Activated CD8-positive, alpha-beta memory T cell treated with anti-CD3 and anti-CD28 coated beads, Interleukin-2, amount 50 U/mL, for 1 hour (primary cell): ENCODE data around the gene FAM47E.

Source experiments
- DNase-seq: peaks from one replicate; pipeline ENCODE4 v3.0.0-alpha.2; 2020; ENCODE audit errors: extremely low read depth

The FAM47E gene, protein sequence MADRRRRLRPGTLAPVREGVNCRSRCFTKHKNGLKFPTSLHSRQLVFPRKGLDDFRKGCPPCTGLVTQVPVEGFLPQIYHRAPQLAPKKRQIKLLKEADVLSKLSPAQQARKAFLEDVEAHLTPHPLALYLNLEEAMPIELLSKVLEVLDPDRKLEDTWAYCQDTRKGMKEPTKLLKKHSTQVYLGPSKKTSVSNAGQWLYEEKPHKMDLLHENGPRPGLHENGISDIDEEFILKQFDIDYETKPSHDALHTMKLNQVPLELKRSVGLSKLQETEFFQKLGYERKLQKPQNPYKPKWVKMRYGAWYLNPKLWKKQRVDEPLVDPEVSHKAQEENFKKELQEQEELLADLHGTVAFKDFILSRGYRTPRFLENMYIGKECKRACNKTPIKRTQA

DNA sequence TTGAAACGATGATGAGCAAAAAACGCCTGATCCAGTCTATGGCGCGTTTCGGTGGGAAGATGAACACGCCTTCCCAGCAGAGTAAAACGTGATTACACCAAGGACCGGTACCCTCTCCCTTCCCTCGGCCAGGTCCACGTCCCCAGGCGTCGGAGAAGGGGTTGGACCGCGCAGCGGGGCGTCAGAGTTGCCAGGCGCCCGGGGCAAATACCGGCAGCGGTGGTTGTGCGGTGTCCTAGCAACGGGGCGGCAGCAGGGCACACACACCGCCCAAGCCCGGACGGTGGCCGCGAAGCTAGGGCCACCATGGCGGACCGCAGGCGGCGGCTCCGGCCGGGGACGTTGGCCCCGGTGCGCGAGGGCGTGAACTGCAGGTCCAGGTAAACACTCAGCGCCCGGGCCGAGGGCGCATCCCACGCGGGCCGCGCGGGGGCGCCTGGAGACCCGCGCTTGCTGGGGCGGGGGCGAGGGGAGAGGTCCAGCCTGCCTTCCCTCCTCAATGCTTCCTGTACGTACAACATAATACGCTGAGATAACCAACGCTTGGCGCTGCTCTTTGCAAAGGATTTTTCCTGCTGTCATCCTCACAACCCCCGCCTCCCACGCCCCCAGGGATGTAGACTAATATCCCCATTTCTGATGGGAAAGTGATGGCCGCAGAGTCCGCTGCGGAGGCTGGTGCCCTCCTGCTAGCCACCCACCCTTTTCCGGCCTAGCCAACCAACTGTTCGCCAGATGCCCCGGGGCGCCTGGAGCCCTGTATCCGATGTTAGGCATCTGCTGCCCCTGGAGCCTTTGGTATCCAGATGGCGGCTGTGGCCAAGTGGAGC is at the start of gene FAM47E:
Gene FAM47E, plus strand, starts transcription at position 281 of the 830 bp plus-strand sequence. Its CDS starts 26 bp downstream, at position 307.
- no peak for DNase-seq

- DNase-seq = no peak
Measured at GRCh38 chr4:76203541-76203940, 48.0 kb upstream of the FAM47E start.

DNA sequence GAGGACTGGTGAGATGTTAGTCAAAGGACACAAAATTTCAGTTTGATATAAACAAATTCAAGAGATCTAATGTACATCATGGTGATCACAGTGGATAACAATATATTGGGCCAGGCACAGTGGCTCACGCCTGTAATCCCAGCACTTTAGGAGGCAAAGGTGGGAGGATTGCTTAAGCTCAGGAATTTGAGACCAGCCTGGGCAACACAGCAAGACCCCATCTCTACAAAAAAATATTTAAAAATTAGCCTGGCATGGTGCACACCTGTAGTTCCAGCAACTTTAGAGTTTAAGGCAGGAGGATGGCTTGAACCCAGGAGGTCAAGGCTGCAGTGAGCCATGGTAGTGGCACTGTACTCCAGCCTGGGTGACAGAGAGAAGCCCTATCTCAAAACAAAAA is 46.6 kb upstream of the FAM47E start:
- no peak for DNase-seq

- no peak for DNase-seq
Measured at GRCh38 chr4:76205476-76205875, 46.0 kb upstream of the FAM47E start.

DNA sequence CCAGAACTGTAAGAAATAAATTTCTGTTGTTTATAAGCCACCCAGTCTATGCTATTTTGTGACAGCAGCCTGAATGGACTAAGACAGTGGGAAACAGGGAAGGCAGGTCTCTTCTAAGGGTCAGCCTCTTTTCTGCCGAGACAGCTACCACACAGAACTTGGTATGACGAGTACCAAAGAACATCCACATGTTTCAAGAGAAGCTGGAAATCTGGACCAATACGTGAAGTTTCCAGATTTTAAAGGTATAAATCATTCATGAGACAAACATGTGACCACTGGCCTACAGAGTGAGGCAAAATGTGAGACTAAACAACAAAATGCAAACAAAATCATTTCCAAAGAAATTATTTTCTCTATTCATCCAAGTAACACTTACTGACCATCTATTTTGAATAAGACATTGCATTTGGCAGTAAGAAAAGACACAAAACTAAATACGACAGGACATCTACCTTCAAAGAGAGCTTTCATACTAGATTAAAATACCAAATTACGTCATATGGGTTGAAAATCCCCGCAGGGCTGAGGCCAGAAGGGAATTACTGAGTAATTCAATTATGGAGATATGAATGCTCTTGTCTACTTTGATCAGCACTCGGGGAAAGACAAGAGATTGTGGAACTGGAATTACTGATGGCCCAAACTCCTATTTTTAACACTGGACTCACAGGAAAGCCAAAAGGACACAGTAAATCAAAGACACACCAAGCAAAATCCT is 45.1 kb upstream of the FAM47E start:
- no peak for DNase-seq

DNA sequence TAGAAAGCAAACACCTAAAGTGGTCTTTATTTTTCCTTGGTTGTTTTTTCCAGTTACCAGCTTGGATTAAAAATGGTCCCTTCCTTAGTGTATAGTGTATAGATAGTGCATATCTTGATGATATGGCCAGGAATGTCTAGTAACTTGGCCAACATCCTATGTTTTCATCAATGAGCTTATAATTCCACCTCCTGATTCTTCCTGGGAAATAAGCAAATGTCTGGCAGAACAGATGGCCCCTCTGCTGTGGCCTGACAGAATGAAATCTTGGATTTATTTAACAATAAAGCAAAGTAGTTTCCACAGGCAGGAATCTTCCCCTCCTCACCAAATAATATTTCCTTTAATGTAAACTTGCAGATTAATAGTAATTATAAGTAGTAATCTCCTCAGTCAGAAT is 44.0 kb upstream of the FAM47E start:
- DNase-seq = no peak

DNA sequence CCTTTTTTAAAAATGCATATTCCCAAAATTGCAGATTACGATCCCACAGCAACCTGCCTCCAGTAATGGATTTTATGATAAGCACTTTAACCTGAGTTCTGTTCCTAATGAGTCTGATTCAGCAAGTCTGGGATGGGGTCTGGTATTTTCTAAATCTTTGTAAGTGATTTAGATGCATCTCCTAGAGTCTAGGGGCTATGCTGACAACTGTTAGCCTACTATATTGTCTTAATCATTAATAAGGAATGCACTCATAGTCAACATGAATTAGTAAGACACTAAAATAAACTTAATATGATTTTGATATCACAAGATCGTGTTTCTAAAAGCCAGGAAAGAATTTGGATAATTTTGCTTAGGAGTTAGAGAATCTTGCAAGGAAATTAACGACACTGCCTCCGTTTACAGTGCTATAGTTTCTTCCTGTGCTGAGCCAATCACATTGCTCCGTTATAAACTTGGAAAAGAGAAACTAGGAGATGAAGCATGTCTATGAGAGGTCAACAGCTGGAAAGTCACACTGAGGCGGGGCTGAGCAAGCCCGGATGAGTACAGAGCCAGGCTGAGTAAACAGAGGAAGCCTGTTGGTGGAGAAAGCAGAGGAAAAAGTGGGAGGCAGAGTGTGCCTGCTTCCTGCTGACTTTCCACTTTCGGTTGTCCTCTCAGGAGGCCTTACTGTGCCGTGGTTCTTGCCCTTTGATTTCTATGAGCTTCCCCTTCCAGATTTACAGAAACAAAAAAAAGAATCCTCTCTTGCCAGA is 43.3 kb upstream of the FAM47E start:
- no peak for DNase-seq

GRCh38 chr4:76209881-76210280 is 41.6 kb upstream of the FAM47E start:
- DNase-seq = no peak

DNA sequence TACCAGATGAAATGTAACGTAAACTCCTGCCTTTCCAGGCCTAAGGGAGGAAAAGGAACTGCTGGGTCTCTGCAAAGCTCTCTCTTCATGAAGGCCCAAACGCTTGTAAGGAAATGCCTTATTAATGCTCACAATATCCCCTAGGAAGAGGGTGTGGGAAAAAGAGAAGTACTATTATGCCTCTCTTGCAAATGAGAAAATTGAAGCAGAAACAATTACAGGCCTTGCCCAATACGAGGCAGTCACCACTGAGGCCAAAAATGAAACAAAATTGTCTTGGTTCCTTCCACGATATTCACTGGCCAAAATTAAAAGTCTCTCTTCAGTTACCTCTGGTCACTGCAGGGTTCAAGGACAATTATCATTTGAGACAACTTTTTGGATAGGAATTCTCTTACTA is 41.1 kb upstream of the FAM47E start:
- no peak for DNase-seq

DNA sequence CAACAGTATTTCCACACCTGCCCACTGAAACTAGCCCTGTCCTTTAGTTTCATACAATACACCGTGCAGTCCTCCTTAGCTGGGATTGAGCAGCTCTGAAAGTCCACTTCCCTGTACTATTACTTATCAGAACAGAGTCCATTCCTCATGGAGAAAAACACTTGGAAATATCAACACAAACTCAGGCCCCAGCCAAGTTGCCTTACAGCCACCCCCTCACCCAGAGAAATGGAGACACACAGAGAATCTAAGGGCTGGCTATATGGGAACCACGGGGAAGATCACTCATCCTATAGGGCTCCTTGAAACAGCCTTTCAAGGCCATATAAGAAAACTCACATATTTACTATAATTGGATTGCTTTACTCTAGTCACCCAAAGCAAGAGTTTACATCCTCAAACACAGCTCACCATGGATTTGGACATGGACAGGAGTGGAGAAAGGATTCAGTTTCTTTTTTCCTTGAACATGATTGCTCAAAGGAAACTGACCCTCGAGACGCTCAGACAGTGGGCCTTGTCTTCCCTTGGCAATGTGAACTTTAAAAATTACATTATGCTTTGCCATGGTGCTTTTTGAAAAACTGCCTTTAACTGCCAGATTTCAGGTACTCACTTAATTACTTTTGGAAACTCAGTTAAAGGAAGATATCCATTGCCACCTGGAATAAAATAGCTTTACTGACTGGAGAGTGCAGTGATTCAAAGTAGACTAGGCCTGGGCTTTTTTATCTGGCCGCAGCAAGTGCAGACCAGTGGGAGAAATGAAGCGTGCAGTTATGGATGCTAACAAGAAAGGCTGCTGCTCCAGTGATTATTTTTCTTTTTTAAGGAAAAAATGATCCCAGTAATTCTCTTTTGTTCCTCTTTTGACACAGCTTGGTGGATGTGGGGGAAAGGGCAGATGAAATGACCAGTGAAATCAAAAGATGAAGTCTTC is 39.5 kb upstream of the FAM47E start:
- DNase-seq = no peak

GRCh38 chr4:76212851-76213414 is 38.6 kb upstream of the FAM47E start:
- no peak for DNase-seq

DNA sequence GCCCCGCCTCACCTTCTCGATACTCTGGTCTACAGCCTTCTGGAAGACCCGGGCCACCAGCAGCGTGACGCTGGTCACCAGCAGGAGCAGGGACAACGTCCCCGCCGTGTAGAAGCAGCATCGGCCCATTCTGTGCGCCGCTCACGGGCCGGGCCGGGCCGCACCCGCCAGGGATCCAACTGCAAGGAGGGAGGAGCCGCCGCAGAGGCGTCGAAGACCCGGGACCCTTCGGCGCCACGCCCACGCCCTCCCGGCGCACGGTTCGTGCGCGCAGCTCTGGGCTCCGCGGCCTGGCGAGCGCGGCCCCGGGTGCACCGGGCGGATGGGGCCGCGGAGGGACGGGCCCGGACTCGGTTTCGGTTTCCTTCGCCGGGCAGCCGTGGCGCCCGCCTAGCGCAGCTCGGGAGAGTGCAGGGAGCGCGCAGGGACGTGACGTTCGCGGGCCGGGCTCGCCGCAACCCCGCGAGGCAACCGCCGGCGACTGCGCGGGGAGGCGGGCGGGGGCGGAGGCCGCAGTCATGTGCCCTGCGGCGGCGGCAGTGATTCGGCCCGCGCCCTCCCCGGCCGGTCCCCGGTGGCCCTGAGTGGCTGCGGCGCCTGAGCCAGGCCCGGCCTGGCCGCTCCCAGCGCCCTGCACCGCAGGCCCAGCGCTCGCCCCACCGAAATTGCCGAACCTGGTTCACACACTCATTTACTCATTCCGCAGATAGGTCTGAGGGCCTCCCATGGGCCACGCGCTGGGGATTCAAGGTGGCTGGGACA is 37.9 kb upstream of the FAM47E start, which contains the start of gene SCARB2:
Gene SCARB2, minus strand, starts transcription at position 410 of the 762 bp plus-strand sequence. Its CDS starts 281 bp downstream, at position 129.
- DNase-seq = peak; percentile 11

DNA sequence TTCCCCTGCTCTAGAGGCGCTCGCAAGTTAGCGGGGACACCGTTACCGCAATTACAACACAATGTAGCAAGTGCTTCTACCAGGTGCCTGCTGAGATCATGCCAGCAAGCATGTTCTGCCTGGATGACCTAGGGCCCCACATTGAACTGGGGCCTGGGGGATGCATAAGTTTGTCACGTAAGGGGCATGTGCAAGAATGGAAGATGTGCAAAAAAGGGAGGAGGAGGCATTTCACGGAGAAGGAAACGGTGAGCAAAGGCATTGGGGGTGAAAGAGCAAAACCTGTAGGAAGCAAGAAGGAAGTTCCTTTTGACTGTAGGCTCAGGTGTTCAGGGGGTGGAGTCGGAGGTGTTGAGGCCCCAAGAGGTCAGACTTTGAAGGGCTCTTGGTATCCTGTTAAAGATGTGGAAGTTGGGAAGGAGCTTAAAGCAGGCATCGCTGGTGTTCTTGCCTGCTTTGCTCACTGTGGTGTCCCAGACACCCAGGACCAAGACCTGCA is 37.3 kb upstream of the FAM47E start:
- no peak for DNase-seq

GRCh38 chr4:76215077-76215476 is 36.4 kb upstream of the FAM47E start:
- no peak for DNase-seq

- DNase-seq = no peak
Measured at GRCh38 chr4:76216524-76216923, 35.0 kb upstream of the FAM47E start.

- DNase-seq = no peak
Measured at GRCh38 chr4:76216975-76217814, 34.3 kb upstream of the FAM47E start.

DNA sequence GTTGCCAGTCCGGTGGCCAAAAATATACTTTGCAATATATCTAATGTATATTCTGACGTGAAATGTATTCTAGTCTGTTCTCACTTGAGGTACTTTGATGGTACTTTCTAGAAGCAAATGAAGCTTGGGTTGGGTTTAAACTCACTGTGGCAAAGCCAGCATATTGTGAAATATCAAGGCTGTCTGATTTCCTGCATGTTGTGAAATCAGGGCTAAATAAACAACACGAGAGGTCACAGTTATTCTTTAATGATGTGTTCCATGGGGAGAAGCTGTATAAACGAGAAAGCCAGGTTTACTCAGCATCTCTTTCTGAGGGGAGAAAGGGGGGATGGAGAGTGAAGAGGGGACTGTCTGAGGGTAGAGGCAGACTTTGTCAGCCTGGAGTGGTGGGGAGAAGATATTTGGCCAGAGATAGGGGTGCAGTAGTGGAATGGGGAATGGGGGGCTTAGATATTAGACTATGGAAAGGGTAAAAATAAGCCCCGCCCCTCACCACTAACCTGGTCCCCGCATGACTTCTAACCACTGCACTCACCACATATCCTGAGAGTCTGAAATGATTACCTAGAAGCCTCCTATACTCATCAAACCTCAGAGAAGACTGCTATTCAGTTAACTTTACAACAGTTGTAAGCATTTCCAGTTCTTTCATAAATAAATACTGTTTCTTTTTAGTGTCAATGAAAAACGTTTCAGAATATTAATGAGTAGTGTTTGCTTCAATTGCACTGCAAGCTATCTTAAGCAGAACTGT is 32.0 kb upstream of the FAM47E start:
- DNase-seq = no peak
